SH-SY5Y (cell line): Measurements from ENCODE around the gene ATP2B2.

ENCODE experiments used
- GATA2 ChIP-seq: IDR thresholded peaks from 2 replicates; pipeline ENCODE4 v1.6.1; 2011; ENCODE audit warnings: mild to moderate bottlenecking, low read depth, low read length
- GATA3 ChIP-seq: IDR thresholded peaks from 2 replicates; pipeline ENCODE4 v1.6.1; 2011; ENCODE audit warnings: low read depth, mild to moderate bottlenecking, low read length, moderate library complexity

Gene ATP2B2

GRCh38 chr3:10500717-10501663, 4.4 kb downstream of the ATP2B2 start:
- TF ChIP-seq GATA3 (no peak), GATA2 (no peak)

- no peak for TF ChIP-seq GATA3
- no peak for TF ChIP-seq GATA2
These were observed 7.1 kb downstream of the ATP2B2 start for GRCh38 chr3:10498271-10498670.

GRCh38 chr3:10497439-10497838, 7.9 kb downstream of the ATP2B2 start:
- TF ChIP-seq GATA3 (no peak), GATA2 (no peak)

- TF ChIP-seq GATA3 (no peak), GATA2 (no peak)
These were observed 9.1 kb downstream of the ATP2B2 start for GRCh38 chr3:10496121-10496863.

GRCh38 chr3:10495614-10496013, 9.8 kb downstream of the ATP2B2 start:
- TF ChIP-seq GATA3, result no peak
- TF ChIP-seq GATA2, result no peak

DNA sequence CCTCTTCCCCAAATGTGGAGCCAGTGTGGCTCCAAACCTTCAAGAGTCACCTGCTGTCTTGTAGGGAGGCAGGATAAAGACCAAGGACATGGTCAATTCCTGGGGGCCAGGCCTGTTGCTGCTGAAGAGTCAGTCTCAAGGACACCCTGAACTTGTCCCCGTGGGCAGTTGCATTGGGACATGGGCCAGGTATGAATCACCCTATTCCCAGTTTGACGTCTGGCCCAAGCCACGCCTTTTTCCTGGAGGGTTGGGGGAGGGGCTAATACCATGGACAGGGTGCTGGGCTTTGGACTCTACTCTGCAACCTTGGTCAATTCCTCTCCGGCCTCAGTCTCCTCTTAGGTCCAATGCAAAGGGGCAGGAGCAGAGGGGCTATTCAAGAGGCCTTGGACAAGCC, 10.4 kb downstream of the ATP2B2 start:
- TF ChIP-seq GATA3 (no peak), GATA2 (no peak)

- no peak for TF ChIP-seq GATA3
- no peak for TF ChIP-seq GATA2
These were observed 11.2 kb downstream of the ATP2B2 start for GRCh38 chr3:10494180-10494579.

GRCh38 chr3:10493202-10493589, 12.2 kb downstream of the ATP2B2 start:
- TF ChIP-seq GATA2 (no peak), GATA3 (no peak)

DNA sequence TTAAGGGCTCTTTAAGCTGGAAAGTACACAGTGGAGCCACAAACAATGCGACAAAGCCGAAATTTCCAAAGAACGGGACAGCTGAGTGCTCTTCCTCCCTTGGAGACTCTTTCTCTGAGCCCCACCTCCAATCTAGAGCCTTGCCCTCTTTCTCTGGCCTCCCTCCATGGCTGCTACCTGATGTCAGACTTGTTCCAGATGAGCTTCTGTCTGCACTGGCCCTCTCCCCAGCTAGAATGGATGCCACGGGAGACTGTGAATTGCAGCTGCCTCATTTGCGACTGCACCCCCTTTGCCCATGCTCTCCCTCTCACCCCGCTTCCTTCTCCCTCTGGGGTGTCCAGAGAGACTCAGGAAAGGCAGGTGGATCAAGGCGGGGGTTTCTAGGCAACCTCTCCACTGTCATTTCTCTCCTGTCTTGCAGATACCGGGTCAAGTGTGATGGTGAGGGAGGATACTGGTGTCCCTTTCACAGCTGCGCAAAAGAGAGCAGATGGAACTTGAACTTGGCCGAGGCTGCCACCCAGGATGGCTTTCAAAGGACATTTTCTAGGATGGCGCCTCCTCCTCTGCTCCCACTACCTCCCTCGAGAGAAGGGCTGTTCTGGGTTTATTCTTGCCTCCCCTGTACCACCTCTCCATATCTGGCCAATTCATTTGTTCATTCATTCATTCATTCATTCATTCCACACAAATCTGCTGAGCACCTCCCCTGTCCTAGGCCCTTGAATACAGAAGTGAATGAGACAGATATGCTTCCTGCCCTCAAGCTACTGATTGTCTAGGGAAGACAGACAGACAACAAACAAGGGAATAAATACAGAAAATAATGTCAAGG, 12.8 kb downstream of the ATP2B2 start:
- TF ChIP-seq GATA3, result no peak

- no peak for TF ChIP-seq GATA3
- TF ChIP-seq GATA2, result no peak
These were observed 15.5 kb downstream of the ATP2B2 start for GRCh38 chr3:10489746-10490483.

DNA sequence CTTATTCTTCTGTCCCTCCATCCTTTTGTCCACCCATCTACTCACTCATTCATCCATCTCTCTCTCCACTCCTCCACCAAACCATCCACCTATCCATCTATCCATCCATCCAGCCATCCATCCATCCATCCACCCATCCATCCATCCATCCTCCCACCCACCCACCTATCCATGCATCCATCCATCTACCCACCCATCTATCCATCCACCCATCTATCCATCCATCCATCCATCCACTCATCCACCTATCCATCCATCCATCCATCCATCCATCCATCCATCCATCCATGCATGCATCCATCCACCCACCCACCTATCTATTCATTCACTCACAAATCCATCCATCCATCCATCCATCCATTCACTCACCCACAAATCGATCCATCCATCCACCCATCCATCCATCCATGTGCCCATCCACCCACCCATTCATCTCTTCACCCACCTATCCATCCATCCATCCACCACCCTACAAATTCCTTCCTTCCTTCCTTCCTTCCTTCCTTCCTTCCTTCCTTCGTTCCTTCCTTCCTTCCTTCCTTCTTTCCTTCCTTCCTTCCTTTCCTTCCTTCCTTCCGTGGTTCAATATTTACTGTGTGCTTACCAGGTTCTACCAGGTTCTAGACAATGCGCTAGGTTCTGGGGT, 17.3 kb downstream of the ATP2B2 start:
- TF ChIP-seq GATA2 (no peak), GATA3 (no peak)

- TF ChIP-seq GATA2, result no peak
- TF ChIP-seq GATA3, result no peak
These were observed 19.6 kb downstream of the ATP2B2 start for GRCh38 chr3:10485806-10486205.

- TF ChIP-seq GATA2, result no peak
- no peak for TF ChIP-seq GATA3
These were observed 20.0 kb downstream of the ATP2B2 start for GRCh38 chr3:10485380-10485779.

- TF ChIP-seq GATA3 (no peak), GATA2 (no peak)
These were observed 20.7 kb downstream of the ATP2B2 start for GRCh38 chr3:10484709-10485108.
